NCI-H1048 (cell line): ENCODE results near the gene RHCE.
A peak's percentile ranks its signal among the peaks of the same experiment; 100 is the strongest.
"Not testable (repeated sequence)": the region's sequence is repeated elsewhere in the genome, so short reads cannot be mapped to it uniquely, and the experiment has no call there.

Source experiments
- DNase-seq: peaks from one replicate; lab custom pipeline; 2025; lab: John Stamatoyannopoulos, UW

Gene RHCE

GRCh38 chr1:25432749-25433388 is 12.2 kb upstream of the RHCE start:
- DNase-seq = no peak

- no peak for DNase-seq
These were observed 11.5 kb upstream of the RHCE start for GRCh38 chr1:25431955-25432719.

- no peak for DNase-seq
These were observed 10.6 kb upstream of the RHCE start for GRCh38 chr1:25430967-25431881.

GRCh38 chr1:25430073-25430966 is 9.7 kb upstream of the RHCE start, which contains the start of gene MACO1:
Gene MACO1 (plus strand): TSS chr1:25430897. CDS start chr1:25431099, 202 bp downstream.
- DNase-seq = peak; percentile 74

- no peak for DNase-seq
These were observed 8.0 kb upstream of the RHCE start for GRCh38 chr1:25428475-25429166.

- DNase-seq = no peak
These were observed 7.1 kb upstream of the RHCE start for GRCh38 chr1:25427696-25428095.

- DNase-seq = no peak
These were observed 4.8 kb upstream of the RHCE start for GRCh38 chr1:25425098-25426085.

GRCh38 chr1:25423206-25423605 is 2.6 kb upstream of the RHCE start:
- DNase-seq = not testable (repeated sequence)

- not testable (repeated sequence) for DNase-seq
These were observed 1.3 kb downstream of the RHCE start for GRCh38 chr1:25419339-25419738.

- not testable (repeated sequence) for DNase-seq
These were observed 3.3 kb downstream of the RHCE start for GRCh38 chr1:25417280-25417679.

- not testable (repeated sequence) for DNase-seq
These were observed 6.0 kb downstream of the RHCE start for GRCh38 chr1:25414578-25414977.

GRCh38 chr1:25414157-25414556 is 6.5 kb downstream of the RHCE start:
- not testable (repeated sequence) for DNase-seq

GRCh38 chr1:25412872-25413623 is 7.6 kb downstream of the RHCE start:
- not testable (repeated sequence) for DNase-seq

- DNase-seq = not testable (repeated sequence)
These were observed 10.8 kb downstream of the RHCE start for GRCh38 chr1:25409641-25410427.

- DNase-seq = not testable (repeated sequence)
These were observed 14.8 kb downstream of the RHCE start for GRCh38 chr1:25405731-25406305.

GRCh38 chr1:25402947-25403803 is 17.4 kb downstream of the RHCE start:
- not testable (repeated sequence) for DNase-seq
